Suprapubic skin (tissue), 4 donors: ENCODE data around the gene KIFBP.

Source experiments
- CTCF ChIP-seq, 2 donors: fragments of 200-600 bp in 1 of 2; fragments of 450-650 bp in 1 of 2; sonication (generic) in 1 of 2; IDR thresholded peaks; one replicate each; pipeline ENCODE4 v1.5.1; 2016 to 2019; ENCODE audit warnings: antibody characterized with exemption in 2 of 2, mild to moderate bottlenecking in 1 of 2, moderate library complexity in 1 of 2
- EP300 ChIP-seq: sonication (generic); formaldehyde crosslinking; IDR thresholded peaks from one replicate; pipeline ENCODE4 v1.6.1; 2017; ENCODE audit warnings: antibody characterized with exemption
- POLR2A ChIP-seq, 2 donors: fragments of 450-650 bp; IDR thresholded peaks; one replicate each; pipeline ENCODE4 v1.6.1; 2017; ENCODE audit warnings: antibody characterized with exemption in 2 of 2, mild to moderate bottlenecking in 2 of 2, moderate library complexity in 2 of 2
- POLR2AphosphoS5 ChIP-seq, 3 donors: sonication (generic); formaldehyde crosslinking; IDR thresholded peaks; one replicate each; pipeline ENCODE4 v1.6.1; 2017; ENCODE audit warnings: antibody characterized with exemption in 3 of 3

- TF ChIP-seq CTCF (IDR thresholded peaks at IDR 0.05) (no peak), POLR2A (IDR thresholded peaks at IDR 0.05) (no peak), EP300 (no peak), POLR2AphosphoS5 (IDR thresholded peaks at IDR 0.05) (no peak)
These were observed 34.0 kb downstream of the KIFBP start for GRCh38 chr10:69022611-69023010.
